Stimulated activated CD4-positive, alpha-beta T cell treated with anti-CD3 and anti-CD28 coated beads, Interleukin-4, amount 100 ng/mL, for 4 hours (primary cell): ENCODE results near the gene HERC2.
A peak's percentile ranks its signal among the peaks of the same experiment; 100 is the strongest.
"Not testable (repeated sequence)": the region's sequence is repeated elsewhere in the genome, so short reads cannot be mapped to it uniquely, and the experiment has no call there.

Experiments
- DNase-seq, 2 experiments: peaks; one replicate each; pipeline ENCODE4 v3.0.0-alpha.2; 2020

HERC2 gene, protein sequence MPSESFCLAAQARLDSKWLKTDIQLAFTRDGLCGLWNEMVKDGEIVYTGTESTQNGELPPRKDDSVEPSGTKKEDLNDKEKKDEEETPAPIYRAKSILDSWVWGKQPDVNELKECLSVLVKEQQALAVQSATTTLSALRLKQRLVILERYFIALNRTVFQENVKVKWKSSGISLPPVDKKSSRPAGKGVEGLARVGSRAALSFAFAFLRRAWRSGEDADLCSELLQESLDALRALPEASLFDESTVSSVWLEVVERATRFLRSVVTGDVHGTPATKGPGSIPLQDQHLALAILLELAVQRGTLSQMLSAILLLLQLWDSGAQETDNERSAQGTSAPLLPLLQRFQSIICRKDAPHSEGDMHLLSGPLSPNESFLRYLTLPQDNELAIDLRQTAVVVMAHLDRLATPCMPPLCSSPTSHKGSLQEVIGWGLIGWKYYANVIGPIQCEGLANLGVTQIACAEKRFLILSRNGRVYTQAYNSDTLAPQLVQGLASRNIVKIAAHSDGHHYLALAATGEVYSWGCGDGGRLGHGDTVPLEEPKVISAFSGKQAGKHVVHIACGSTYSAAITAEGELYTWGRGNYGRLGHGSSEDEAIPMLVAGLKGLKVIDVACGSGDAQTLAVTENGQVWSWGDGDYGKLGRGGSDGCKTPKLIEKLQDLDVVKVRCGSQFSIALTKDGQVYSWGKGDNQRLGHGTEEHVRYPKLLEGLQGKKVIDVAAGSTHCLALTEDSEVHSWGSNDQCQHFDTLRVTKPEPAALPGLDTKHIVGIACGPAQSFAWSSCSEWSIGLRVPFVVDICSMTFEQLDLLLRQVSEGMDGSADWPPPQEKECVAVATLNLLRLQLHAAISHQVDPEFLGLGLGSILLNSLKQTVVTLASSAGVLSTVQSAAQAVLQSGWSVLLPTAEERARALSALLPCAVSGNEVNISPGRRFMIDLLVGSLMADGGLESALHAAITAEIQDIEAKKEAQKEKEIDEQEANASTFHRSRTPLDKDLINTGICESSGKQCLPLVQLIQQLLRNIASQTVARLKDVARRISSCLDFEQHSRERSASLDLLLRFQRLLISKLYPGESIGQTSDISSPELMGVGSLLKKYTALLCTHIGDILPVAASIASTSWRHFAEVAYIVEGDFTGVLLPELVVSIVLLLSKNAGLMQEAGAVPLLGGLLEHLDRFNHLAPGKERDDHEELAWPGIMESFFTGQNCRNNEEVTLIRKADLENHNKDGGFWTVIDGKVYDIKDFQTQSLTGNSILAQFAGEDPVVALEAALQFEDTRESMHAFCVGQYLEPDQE (N-terminal part only)

DNA sequence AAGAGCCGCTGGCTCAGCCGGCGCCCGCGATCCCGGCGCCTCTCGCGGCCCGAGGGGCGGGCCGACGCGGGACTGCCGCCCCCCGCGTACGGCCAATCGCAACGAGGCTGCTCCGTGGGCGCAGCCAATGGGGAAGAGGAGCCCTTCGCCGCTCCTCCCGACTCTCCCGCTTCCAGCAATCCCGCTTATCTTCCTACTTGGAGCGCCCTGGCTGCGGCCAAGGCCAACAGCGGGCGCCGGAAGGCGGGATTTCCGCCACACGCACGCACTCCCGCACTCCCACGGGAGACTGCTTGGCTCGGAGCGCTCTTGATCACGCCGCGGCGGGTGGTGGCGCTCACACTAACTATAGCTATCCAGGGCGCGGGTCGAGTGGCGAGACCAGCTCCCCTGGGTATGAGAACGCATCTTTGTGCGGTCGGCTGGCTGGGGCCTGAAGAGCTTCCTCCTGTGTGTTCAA is at the start of gene HERC2:
TSS of gene HERC2 (minus strand) at position 51 of the 460 bp plus-strand sequence. CDS start 746 bp downstream, outside the sequence.
- not testable (repeated sequence) for DNase-seq

DNA sequence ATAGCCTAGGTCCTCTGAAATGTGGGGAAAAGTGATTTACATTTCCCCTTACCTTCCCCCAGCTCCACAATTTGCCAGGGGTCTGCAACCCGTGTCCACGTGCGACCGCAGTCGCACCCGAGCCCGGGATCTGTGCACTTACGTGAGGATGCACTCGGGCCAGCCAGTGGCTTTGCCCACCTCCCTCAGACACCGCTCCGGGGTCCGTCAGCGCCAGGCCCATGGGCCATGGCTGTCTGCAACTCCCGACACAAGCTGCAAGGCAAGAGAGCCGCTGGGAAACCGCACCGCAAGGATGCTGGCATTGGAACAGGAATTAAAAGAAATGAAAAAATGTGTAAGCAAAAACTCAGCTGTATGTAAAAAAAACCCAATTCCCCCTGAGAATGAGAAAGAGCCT is 43.5 kb upstream of the HERC2 start:
- DNase-seq = not testable (repeated sequence)

DNA sequence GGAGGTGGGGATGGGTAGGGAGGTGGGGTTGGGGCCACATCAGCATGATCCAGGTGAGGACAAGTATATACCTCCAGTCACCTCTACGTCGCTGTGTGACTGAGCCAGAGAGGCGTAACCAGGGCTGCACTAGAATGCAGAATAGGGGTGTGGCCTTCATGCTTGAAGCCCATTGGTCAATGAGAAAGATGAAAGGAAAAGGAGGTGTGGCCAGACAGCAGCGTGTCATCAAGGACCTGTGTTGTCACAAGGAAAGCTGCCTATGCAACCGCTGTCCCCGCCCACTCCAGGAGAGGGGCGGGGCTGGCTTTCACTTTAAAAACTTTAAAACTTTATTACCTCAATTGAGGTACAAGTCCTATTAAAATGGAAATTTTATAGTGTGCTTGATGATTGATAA is 36.0 kb upstream of the HERC2 start, which contains the start of gene GOLGA6L24:
TSS of gene GOLGA6L24 (minus strand) at position 101 of the 400 bp plus-strand sequence. CDS start at position 40, 61 bp downstream.
- not testable (repeated sequence) for DNase-seq

DNA sequence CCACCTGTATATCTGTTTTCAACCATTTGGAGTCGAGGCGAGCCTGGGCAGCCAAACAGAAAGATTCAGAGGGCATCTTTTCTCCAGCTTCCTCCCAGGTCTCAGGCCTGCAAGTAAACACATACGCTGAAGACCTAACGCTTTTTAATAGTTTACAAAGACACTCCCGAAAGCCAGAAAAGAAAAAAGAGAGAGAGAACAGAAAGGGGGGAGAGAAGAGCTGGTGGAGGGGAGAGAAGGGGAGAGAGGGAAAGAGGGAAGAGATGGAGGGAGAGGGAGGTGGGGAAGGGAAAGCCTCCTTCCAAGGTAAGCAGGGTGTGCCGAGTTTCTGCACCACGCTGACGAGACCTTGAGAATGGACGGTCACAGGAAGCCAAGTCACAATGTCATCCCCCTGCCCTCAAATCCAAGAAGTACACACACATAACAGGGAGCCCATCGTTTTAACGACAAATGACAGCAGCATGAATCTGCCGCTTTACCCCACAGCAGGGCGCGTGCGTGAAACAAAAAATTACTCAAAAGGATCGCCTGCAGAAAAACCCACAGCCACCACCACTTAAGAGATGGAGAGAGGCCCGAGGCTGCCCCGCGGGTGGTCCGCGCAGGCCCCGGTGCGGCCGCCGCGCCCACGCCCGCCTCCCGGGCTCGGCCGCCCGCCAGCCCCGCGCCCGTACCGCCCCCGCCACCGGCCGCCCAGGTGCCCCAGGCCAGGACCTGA is 461 bp downstream of the HERC2 start:
- peak in 1 of 2 experiments; percentile 5 for DNase-seq

DNA sequence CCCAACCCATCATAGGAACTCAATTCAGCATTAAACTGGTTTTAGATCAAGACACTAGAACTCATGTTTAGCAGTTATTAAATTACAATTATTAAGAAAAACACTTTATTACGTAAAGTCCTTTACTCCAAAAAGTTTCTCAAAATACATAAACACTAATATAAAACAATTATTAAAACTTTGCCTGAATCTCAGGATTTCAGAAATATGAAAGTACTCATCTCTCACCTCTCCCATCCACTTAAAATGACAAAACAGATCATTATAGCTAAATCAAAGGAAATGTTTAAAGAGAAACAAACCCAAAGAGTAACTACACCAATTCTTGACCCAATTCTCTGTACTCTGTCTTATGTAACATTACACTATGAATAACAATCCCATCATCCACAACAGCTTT is 2.3 kb downstream of the HERC2 start:
- not testable (repeated sequence) for DNase-seq

DNA sequence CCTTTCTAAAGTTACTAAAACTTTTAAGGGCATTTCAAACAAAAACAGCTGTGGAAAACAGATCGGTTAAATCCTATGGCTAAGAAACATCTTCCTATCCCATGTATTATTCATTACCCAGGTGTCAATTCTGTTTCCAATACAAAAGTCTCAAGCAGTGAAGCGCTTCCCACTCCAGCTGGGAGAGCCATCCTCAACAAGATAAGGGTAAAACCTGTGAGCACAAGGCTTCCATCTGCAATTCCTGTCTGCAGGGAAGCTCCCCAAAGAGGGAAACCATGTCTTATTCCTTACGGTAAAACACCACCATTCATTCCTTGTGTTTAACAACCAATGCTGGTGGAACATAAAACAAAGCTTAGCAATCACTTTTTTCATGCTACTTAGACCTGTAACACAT is 3.2 kb downstream of the HERC2 start:
- not testable (repeated sequence) for DNase-seq

DNA sequence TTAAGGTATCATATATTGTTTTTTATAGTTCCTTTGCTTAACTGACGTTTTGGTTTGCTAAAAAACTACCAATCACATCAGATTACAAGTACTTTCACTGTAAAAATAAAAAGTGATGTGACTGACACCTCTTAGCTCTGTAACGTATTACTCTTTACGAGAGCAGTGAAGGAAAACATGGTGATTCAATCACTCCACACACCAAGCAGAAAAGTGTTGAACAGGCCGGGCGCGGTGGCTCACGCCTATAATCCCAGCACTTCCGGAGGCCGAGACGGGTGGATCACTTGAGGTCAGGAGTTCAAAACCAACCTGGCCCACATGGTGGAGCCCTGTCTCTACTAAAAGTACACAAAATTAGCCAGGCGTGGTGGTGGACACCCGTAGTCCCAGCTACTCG is 3.9 kb downstream of the HERC2 start:
- not testable (repeated sequence) for DNase-seq

DNA sequence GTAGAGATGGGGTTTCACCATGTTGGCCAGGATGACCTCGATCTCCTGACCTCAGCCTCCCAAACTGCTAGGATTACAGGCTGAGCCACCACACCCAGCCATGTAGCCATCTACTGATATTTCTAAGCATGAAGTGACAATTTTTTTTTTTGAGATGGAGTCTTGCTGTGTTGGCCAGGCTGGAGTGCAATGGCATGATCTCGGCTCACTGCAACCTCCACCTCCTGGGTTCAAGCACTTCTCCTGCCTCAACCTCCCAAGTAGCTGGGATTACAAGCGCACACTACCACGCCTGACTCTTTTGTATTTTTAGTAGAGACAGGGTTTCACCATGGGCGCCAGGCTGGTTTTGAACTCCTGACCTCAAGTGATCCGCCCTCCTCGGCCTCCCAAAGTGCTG is 5.0 kb downstream of the HERC2 start:
- not testable (repeated sequence) for DNase-seq

DNA sequence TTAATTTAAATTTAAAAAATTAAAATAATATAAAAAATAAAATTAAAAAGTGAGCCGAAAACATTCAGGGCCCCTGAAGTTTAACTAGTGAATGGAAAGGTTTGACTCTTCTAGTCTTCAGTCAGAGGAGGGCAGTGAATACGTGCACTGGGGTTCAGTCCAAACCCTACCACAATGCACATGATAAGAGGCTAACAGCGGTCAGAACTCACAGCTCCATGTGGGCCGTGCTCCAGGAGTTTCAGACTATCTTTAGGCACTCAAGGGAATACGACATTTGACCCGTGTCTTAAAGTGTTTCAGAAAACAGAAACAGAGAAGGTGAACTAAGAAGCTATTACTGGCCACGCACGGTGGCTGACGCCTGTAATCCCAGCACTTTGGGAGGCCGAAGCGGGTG is 11.5 kb downstream of the HERC2 start:
- DNase-seq = not testable (repeated sequence)

DNA sequence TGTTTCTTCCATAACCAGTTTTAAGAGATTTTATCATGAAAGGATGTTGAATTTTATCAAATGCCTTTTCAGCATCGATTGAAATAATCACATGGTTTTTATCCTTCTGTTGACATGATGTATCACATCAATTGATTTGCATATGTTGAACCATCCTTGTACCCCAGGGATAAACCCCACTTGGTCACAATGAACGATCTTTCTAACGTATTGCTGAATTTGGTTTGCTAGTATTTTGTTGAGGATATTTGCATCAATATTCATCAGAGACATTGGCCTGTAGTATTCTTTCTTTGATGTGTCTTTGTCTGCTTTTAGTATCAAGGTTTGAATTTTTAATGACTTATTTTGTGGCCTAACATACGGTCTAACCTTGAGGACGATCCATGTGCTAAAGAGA is 13.3 kb downstream of the HERC2 start:
- DNase-seq = not testable (repeated sequence)

DNA sequence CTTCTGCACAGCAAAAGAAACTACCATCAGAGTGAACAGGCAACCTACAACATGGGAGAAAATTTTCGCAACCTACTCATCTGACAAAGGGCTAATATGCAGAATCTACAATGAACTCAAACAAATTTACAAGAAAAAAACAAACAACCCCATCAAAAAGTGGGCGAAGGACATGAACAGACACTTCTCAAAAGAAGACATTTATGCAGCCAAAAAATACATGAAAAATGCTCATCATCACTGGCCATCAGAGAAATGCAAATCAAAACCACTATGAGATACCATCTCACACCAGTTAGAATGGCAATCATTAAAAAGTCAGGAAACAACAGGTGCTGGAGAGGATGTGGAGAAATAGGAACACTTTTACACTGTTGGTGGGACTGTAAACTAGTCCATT is 16.3 kb downstream of the HERC2 start:
- DNase-seq = not testable (repeated sequence)

DNA sequence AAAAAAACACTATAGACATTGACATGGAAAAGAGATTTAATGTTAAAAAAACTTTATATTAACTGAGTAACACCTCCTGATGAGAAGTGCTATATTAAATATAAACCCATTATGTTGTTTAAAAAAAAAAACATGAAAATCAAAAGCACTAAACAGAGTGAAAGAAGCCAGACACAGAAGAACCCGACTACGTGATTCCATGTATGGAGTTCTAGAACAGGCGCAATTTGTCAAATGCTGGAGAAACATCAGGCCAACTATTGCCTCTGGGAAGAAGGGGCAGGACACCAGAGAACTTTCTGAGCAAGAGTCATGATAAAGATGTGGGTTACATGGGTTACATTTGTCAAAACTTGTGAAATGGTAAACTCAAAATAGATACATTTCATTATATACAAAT is 24.5 kb downstream of the HERC2 start:
- DNase-seq = not testable (repeated sequence)

DNA sequence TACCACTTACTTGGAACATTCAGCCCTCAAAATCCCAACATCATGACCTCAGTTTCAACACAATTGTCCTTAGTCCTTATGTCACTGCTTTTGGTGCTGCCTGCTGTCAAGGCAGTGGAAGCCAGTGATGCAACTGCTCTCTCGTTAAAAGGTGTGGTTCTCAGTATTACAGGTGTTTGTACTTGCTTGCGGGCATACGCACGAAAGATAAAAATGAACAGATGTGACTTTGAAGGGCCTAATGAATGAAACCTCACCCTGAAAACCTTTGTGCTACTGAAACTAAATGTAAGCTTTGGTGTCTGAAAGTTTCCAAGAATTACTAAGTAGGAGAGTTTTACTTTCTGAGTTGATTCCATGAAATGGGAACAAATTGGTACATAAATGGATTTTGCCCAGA is 25.2 kb downstream of the HERC2 start:
- not testable (repeated sequence) for DNase-seq

DNA sequence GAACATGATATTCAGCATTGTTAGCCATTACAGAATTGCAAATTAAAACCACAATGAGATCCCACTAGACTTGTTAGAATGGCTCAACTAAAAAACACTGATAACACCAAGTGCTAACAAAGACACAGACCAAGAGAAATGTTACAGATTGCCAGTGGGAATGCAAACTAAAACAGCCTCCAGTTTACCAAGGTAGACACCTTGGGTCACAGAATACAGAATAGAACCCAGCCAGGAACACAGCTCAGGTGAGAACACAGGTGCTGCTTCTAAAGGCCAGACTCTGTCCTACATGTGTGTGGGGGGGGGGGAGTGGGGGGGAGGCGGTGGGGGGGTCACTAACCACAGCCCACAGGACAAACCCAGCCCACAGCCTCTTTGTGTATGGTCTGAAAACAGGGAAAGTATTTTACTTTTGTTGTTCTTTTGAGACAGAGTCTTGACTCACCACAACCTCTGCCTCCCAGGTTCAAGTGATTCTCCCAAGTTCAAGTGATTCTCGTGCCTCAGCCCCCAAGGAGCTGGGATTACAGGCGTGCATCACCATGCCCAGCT is 26.9 kb downstream of the HERC2 start:
- not testable (repeated sequence) for DNase-seq

DNA sequence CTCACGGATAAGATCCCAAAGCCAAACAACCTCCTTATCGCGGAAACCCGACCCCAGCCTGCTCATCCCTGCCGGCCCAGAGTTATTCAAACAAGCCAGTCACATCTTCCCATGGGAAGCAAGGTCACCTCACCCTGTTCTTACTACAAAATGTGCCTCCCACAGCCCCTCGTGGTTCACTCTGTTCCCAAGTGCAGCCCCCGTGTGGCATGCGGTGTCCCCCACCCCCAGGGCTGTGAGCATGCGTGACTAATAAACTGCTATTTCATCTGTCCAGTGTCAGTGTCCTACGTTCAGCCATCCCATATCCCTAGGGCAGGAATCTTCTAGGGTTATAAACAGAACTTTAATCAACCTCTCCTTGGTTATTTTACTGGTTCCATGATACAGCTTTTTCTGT is 27.4 kb downstream of the HERC2 start:
- not testable (repeated sequence) for DNase-seq

DNA sequence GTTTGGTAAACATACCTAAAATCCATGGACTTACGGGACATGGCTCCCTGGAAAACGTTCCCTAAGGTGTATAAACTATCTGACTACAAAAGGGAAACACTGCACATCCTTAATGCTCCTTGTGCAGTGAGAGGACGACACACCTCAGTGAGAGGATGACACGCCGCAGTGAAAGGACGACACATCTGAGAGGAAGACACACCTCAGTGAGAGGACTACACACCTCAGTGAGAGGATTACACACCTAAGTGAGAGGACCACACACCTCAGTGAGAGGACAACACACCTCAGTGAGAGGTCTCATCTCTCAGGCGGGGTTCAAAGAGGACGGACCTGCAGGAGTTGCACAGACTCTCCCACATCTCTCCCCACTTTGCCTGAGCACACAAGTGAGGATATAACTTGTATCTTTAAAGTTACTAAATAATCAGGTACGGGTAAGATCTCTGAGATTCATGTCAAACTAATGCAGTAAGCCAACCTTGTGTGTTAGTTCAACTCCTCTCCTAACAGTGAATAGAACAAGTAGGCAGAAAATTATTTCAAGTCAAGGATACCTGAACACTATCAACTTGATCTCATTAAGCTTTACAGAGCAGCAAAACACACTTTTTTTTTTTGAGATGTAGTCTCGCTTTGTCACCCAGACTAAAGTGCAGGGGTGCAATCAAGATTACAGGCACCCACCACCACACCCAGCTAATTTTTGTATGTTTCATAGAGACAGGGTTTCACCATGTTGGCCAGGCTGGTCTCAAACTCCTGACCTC is 32.1 kb downstream of the HERC2 start:
- no peak for DNase-seq

DNA sequence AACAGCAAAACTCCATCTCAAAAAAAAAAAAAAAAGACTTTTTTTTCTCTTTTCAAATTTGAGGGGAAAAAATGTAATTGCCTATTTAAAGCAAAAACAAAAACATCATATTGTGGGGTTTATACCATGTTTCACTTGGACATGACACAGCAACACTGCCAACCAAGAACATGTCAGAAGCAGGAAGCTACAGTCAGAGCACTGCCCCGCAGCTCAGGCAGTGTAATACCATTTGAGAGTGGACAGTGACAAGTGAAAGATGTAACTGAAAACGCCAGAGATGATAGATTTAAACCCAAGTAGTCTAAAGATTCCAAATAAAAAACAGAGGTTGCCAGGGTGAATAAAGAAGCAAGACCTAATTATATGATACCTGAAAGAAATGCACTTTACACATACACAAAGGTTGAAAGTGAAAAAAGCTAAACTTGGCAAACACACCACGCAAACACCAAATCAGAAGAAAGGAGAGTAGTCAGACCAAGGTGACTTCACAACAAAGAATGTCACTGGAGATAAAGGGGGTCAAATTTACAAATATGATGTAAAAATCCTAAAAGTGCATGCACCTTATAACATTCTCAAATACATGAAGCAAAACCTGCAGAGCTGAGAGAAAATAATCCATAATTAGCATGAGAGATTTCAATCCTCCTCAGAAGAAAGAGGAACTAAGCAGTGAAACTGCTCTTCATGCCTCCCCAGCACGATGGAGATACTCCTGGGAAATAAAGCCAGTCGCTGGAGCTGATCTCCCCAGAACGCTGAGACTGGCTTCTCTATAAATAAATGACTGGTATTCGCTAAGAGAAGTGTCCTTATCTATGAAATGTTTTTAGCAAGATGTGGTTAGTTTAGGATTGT is 32.9 kb downstream of the HERC2 start:
- DNase-seq = not testable (repeated sequence)

DNA sequence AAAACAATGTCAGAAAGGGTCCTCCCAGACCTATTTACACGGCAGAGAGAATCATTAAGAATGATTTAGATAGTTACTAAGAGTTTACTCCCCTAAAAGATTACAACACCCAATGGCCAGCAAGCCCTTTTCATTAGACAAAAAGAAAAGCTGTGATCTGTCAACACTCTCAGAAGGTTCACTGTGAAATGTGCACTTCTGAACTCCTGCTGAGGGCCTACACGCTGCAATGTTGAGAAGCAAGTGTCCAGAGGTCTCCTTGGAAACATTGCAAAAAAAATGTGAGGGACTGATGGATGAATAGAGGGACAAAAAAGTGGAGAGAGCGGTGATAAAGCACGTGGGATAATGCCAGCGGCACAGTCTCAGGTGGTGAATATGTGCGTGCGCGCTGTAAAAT is 35.3 kb downstream of the HERC2 start:
- DNase-seq = not testable (repeated sequence)

DNA sequence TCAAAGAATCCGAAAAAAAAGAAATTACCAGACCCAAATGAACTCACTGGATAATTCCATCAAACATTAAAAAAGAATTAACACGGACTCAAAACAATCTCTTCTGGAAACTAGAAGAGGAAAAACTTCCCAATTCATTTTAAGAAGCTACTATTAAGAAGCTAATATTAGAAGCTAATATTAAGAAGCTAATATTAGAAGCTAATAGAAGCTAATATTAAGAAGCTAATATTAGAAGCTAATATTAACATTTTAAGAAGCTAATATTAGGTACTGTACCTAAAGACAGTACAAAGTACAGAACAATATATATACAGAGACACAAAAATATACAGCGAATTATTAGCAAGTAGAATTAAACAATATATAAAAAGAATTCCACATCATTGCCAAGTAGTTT is 35.9 kb downstream of the HERC2 start:
- DNase-seq = no peak

DNA sequence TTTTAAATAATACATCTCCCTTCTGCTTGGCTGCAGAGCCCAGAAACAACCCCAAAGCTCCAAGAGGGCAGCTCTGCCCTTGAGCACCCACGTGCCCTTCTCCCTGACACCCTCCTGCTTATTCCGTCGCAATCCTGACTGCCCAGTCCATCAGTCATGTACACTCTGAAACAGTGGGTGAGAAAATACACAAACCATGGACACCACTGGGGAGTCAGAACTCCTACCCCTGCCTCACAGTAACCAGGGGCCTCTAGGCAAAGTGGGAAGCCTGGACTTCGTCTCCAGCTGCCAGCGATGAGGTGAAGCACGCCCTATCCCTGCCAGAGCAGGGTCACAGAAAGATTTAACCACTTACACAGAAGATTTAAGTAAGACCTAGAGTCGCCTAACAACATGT is 40.1 kb downstream of the HERC2 start:
- DNase-seq = no peak
